SKM-1 (cell line): ENCODE measurements around the gene DNAJB8.

Source experiments
- DNase-seq: peaks from one replicate; lab custom pipeline; 2025; ENCODE audit not compliant: unreplicated experiment; lab: John Stamatoyannopoulos, UW

Gene DNAJB8

DNA sequence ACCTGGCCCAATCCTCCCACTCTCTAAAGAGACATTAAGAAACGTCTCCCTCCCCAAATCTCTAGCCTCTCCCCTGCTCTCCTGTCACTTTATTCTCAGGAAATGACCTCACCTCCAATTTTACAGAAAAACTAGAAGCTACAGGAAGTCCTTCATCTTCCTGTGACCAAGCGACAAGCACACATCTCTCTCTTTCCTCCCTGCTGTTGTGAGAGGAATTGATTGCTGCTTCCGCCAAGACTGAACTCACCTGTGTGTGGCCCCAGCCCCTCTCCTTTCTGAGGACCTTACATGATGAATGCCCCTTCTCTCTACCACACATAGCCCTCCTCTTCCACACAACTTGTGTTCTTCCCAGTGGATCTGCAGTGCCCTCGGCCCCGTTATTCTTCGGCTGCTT is 18.2 kb downstream of the DNAJB8 start:
- DNase-seq, result no peak

- no peak for DNase-seq
Measured at GRCh38 chr3:128447561-128448013, 19.1 kb downstream of the DNAJB8 start.

DNA sequence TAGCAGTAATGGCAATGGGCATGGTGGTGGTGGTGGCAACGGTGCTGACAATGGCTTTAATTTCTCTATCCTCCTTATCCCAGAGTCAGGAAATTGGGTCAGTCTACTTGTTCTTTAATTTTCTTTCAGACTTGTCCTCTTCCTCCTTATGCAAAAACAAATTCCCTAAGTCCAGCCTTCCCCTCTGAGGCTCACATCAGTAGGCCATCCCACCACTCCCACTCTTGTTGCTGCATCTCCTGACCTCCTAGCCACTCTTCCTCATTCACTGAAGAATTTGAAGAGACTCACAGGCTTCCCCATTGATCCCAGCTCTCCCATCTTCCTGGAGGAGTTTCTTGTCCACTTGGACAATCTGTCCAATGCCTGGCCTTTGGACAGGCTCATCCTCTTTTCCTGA is 19.9 kb downstream of the DNAJB8 start:
- no peak for DNase-seq

DNA sequence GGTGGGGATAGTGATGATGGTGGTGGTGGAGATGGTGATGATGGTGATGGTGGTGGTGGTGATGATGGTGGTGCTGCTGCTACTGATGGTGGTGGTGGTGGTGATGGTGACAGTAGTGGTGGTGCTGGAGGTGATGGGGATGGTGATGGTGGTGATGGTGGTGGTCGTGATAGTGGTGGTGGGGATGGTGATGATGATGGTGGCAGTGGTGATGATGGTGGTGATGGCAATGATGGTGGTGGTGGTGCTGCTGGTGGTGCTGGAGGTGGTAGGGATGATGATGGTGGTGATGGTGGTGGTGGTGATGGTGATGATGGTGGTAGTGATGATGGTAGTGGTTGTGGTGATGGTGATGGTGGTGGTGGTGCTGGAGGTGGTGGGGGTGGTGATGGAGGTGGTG is 21.3 kb downstream of the DNAJB8 start:
- DNase-seq, result no peak

GRCh38 chr3:128443771-128444170 is 22.9 kb downstream of the DNAJB8 start:
- no peak for DNase-seq

- DNase-seq, result no peak
Measured at GRCh38 chr3:128442949-128443348, 23.7 kb downstream of the DNAJB8 start.

- no peak for DNase-seq
Measured at GRCh38 chr3:128442070-128442469, 24.6 kb downstream of the DNAJB8 start.

- no peak for DNase-seq
Measured at GRCh38 chr3:128439226-128439625, 27.5 kb downstream of the DNAJB8 start.

- no peak for DNase-seq
Measured at GRCh38 chr3:128438488-128439072, 28.1 kb downstream of the DNAJB8 start.

DNA sequence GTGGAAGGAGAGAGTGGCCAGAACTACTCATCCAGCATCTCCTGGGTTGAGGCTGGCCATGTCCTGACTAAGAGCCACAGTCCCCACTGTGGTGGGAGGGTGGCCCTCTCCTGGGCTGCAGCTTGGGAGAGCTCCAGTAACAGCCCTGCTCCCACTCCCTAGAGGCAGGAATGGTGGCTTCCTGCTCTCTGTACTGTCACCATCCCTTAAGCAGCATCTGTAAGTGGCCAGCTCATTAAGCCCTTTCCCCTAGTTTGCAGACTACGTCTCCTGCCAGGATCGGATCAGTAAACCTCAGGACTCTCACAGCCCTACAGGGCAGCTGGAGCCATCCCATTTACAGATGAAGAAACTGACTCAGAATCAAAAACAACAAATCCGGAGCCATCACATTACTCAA is 30.5 kb downstream of the DNAJB8 start:
- DNase-seq, result no peak

GRCh38 chr3:128435561-128435960 is 31.1 kb downstream of the DNAJB8 start:
- DNase-seq, result no peak

GRCh38 chr3:128435058-128435457 is 31.6 kb downstream of the DNAJB8 start:
- DNase-seq, result no peak

- no peak for DNase-seq
Measured at GRCh38 chr3:128434524-128434923, 32.2 kb downstream of the DNAJB8 start.

GRCh38 chr3:128433837-128434165 is 32.9 kb downstream of the DNAJB8 start:
- no peak for DNase-seq

DNA sequence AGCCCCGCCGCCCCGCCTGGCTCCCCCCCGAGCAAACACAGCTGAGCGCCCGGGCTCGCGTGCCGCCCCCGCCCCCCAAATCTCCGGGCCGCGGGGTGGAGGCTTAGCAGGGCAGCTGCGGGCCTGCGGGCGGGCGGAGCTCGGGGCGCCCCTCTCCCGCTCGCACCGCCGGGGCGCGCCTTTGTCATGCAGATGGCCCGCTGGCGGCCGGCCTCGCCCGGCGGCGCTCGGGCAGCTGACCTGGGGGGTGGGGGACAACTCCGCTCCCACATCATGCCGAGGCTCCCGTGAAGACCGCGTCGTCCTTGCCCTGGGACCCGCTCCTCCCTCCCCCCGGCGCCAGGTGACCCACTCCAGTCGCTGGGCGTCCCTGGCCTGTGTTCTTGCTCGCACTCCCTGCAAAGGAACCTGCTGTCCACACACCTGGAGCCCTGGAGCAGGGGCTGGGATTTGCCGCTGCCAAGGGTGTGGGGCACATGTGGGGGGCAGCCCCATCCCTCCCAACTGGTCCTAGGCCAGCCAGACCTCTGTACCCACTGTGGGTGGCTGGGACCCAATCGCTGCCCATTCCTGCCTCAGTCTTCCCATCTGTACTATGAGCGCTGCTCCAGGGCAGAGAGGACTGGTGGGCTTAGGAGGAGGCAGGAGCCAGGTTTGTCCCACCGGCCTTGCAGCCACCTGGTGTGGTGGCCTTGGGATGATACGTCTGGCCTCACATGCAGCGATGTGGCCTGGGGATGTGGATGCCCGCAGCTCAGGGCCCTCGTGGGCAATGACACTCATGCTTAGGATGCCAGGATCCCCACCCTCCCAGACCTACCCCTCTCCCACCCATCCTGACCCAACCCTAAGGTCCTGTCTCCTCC is 33.5 kb downstream of the DNAJB8 start:
- no peak for DNase-seq

DNA sequence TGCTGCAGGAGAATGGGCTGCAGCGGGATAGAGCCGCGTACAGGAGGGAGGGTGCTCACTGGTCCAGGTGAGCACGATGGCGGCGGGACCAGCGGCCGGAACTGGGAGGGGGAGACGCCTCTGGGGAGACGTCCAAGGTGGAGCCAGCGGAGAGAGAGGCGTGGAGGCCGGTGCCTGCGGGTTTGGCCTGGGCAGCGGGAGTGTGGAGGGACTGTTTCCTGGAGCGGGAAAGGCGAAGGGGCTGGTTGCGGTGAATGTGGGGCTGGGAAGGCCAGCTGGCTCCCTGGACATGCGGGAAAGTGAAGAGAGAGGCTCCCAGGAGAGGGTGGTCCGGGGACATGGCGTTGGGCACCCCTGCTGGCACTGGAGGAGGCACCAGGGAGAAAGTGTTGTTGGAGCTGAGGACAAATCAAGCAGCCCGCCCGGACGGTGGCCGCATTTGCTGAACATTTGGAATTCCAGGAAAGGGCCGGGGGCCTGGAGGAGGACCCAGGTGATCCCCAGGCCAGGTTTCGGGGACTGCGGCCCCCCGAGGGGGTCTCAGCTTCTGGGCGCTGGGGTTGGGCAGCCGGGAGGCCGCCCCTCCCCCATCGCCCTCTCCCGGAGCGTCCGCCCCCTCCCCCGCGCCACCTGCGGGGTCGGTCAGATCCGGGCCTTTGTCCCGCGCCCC is 34.3 kb downstream of the DNAJB8 start:
- DNase-seq, result no peak

DNA sequence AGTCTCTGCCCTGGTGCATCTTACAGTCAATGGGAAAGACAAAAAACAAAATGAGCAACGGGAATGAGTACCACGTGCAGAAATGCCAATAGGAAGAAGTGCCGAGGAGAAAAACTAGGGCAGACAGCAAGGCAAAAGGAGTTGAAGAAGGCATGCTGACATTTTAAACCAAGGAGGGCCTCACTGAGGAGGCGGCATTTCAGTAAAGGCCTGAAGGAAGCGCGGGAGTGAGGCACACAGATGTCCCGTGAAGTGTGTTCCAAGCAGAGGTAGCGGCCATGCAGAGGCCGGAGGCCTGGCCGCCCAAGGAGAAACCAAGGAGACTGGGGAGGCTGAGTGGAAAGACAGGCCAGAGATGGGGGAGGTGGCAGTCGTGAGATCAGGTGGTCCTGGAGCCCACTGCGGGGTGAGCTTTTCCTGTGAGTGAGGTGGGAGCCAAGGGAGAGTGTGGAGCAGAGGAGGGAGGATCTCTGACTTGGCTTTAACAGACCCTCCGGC is 34.8 kb downstream of the DNAJB8 start:
- no peak for DNase-seq

DNA sequence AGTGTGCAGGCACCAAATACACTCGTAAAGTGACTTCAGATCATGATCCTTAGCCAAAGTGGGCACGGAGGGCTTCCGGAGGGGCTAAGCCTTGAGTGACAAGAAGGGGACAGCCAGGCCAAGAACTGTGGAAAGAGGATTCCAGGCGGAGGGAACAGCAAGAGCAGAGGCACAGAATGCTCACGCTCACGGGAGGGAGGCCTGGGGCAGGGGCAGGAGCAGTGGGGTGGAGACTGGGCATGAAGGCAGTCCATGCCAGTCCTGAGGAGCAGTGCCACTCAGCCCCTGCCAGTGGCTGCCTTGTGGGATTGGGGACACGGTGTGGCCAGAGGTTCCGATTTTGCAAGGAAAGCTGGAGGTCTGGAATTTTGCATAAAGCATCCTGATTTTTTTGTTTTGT is 36.0 kb downstream of the DNAJB8 start:
- DNase-seq, result no peak

DNA sequence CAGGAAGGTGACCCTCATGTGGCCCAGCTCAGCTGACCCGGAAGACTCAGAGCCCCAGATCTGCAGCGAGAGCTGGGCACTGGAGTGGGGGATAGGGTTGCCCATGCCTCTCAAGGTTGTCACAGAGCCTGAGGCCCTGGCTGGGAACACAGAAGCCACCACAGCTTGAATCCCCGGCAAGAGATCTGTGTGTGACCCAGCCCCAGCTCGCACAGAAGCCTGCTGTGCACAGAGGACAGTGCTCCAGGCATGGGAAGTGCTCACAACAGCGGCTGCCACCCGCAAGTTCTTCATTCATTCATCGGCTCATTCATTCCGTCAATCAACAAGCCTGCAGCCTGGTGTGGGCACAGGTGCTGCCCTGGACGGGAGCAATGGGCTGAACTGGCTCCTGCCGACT is 36.4 kb downstream of the DNAJB8 start:
- DNase-seq, result no peak

DNA sequence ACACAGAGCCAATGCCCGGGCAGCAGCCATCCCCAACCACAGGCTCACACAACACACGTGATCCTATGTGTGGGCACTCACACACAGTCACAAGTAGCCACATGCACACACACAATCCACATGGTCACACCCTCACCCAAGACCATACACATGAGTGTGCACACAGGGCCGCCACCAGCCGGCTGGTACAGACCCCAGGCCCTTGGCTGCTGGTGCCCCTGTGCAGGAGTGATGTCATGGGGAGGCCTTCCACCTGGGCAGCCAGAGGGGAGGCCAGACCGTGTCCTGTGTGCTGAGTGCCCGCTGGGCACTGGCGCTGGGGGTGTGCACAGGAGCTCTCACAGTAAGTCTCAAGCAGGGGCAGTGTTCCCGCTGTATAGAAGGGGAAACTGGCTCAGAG is 36.9 kb downstream of the DNAJB8 start:
- DNase-seq, result no peak

GRCh38 chr3:128429275-128429674 is 37.4 kb downstream of the DNAJB8 start:
- no peak for DNase-seq
